G401.6 (cell line): Measurements from ENCODE around the gene KANSL1.
"Not testable (repeated sequence)": the region's sequence is repeated elsewhere in the genome, so short reads cannot be mapped to it uniquely, and the experiment has no call there.

ENCODE experiments used
- FAIRE-seq: peaks from 2 replicates; lab custom pipeline; 2012; peaks lifted over from hg19 to GRCh38; lab: Jason Lieb, UNC

KANSL1 gene

DNA sequence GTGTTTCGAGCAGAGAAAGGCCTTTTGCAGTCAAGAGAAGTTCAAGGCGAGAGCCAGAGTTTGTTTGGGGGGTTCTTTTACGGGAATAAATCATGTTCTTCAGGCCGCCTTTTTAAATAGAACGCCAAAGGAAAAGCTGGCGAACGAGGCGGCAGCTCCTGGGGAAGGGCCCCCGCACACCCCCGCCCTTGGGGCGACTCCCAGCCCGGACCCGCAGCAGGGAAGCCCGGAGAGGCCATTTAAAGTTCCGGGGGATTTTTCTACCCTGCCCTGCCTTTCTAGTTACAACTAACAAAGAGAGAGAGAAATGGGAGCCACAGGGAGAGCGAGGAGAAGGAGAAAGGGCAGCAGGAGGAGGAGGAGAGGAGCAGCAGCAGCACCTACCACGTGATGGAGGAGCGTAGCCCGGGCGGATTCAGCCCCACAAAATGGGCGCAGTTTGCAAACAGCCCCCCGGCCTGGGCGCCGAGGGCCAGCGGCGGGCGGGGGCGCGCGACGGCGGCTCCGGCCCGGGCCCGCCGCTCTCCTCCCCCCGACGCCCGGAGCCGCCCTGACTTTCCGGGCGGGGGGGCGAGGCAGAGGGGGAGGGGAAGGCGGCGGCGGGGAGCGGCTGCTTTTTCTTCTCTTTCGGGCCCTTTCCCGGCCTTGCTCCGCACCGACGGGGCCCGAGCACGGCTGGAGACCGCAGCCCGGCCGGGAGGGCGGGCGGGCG is 634 bp downstream of the KANSL1 start:
- FAIRE-seq, result no peak

DNA sequence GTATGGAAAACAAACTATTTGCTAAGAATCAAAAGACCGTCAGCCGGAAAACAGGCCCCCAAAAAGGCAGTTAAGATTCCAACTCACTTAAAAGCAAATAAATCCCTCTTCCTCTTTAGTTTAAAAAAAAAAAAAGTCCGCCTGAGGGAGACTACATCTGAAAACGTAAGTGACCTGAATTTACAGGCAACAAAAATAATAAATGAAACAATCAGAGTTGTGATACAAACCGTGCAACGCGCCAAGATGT is 1.1 kb downstream of the KANSL1 start:
- no peak for FAIRE-seq

DNA sequence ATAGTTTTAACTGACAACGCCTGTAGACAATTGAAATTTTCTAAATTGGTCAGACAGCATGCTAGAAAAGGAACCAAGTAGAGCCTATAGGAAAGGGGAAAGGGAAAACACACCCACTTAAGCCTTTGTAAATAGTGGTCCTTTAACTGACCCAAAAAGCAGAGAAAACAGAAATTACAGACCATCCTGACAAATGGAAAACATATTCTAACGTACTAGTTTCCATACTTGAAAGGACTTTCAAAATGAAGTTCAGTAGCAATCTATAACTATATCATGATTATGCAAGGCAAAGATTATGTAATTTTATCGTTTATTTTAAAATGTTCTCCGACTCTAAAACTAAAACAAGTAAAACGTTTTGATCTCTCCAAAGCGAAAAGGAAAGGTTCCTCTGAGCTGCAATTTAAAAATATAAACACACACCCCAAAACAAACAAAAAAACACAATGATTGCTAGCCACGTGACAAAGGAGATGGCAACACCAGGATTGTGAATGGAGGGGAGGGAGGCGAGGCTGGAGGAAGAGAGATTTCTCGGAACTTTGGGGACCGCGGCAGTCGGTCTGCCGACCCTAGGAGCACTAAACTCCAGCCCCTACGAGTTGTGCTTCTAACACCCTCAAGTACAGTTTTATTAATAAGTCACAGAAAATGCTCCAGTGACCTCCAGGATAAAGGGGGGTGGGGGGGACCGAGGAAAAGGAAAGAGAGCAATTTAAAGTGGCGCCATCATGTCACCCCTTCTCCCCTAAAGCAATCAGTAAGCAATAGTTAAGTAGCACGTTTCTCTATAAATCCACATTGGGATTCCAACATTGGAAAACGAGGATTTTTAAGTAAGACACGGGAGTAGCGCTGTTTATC is 1.7 kb downstream of the KANSL1 start:
- FAIRE-seq, result no peak

DNA sequence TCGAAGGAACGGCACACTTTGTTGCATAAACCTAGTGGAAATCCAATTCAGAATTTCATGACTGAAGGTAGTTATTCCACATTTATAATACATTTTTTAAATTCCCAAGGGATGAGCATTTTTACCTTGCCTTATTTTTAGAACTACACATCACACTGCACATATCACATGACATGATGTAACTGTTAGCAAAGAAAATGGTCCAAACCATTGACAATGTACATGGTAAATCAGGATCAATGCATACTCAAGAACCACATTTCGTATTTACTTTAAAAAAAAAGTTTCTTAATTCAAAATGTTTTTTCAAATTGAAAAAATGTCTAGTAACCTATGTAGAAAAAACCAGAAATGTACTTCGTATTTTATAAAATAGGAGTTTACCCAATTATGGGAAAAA is 2.5 kb downstream of the KANSL1 start:
- FAIRE-seq, result peak; percentile 6

DNA sequence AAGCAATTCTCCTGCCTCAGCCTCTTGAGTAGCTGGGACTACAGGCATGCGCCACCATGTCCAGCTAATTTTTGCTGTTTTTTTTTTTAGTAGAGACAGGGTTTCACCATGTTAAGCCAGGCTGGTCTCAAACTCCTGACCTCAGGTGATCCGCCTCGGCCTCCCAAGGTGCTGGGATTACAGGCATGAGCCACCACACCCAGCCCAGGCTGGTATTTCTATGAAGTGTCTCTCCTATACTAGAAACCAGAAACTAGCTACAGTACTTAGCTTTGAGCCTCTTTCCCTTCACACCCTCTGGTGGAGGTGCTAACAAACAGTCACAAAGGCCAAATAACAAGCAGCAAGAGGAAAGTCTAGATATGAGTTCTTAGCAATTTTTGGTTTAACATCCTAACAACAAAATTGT is 6.4 kb downstream of the KANSL1 start:
- FAIRE-seq, result peak; percentile 78

DNA sequence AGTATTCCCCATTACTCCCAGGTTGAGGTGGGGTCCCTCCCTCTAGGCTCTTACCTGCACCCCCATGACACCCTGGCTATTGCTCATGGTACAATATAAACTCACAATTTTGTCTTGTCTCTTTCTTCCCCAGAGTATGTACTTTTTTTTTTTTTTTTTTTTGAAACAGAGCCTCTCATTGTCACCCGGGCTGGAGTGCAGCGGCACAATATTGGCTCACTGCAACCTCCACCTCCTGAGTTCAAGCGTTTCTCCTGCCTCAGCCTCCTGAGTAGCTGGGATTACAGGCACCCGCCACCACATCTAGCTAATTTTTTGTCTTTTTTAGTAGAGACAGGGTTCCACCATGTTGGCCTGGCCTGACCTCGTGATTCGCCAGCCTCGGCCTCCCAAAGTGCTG is 8.5 kb downstream of the KANSL1 start:
- no peak for FAIRE-seq

DNA sequence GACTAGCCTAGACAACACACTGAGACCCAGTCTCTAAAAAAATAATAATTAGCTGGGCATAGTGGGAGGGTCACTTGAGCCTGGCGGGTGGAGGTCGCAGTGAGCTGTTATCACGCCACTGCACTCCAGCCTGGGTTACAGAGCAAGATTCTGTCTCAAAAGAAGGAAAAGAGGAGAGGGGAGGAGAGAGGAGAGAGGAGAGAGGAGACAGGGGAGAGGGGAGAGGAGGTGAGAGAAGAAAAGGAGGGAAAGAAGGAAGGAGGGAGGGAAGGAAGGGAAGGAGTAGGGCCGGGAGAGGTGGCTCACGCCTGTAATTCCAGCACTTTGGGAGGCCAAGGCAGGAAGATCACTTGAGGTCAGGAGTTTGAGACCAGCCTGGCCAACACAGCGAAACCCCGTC is 9.8 kb downstream of the KANSL1 start:
- FAIRE-seq, result not testable (repeated sequence)

DNA sequence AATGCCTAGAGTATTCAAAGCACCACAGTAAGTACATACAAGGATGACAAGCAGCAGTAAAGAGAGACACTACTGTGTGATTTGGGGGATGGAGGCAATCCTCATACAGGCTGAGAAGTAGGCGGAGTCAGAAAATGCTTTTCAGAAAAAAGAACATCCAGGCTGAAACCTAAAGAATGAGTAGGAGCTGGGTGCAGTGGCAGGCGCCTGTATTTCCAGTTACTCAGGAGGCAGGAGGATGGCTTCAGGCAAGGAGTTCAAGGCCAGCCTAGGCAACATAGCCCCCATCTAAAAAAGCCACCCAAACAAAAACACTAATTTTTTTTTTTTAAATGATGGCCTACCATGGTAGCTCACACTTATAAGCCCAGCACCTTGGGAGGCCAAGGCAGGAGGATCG is 10.3 kb downstream of the KANSL1 start:
- no peak for FAIRE-seq

DNA sequence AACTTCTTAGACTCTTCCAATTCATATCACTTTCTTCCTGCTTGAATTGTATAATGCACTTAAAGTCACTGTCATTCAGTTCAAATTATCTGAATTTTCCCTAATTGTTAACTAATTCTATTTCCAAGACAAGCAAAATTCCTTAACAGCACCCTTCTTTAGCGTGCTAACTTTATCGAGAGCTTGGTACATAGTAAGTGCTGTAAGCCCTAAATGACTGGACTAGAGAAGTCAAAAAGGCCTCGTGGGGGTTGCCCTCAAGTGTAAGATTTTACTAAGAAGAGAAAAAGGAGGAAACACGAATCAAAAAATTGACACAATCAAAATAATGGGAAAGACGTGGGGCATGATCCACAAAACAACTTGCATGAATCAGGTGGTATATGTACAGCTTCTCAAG is 11.3 kb downstream of the KANSL1 start:
- no peak for FAIRE-seq

DNA sequence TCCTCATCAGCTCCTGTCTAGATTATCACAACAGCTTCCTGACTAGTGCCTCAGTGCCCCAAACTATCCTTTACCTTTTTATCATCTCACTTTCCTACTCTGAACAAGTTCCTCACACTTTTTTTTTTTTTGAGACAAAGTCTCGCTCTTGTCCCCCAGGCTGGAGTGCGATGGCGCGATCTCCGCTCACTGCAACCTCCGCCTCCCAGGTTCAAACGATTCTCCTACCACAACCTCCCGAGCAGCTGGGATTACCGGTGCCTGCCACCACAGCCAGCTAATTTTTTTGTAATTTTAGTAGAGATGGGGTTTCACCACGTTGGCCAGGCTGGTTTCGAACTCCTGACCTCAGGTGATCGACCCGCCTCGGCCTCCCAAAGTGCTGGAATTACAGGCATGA is 11.9 kb downstream of the KANSL1 start:
- FAIRE-seq, result not testable (repeated sequence)

DNA sequence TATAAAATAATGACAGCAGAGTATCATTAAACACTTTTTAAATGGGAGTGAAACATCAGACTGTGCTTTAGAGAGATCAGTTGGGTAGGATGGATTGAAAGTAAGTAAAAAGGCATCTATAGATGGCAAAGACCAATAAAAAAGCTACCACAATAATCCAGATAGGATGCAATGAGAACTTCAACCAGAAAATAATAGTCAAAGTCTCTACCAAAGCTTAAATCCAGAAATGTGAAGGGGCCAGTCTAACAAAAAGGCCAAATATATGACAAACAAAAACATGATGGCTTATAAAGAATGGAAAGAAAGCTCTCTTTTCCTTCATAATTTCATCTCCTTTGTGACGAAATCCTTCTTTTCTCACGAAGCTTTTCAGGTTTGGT is 12.3 kb downstream of the KANSL1 start:
- FAIRE-seq, result no peak

DNA sequence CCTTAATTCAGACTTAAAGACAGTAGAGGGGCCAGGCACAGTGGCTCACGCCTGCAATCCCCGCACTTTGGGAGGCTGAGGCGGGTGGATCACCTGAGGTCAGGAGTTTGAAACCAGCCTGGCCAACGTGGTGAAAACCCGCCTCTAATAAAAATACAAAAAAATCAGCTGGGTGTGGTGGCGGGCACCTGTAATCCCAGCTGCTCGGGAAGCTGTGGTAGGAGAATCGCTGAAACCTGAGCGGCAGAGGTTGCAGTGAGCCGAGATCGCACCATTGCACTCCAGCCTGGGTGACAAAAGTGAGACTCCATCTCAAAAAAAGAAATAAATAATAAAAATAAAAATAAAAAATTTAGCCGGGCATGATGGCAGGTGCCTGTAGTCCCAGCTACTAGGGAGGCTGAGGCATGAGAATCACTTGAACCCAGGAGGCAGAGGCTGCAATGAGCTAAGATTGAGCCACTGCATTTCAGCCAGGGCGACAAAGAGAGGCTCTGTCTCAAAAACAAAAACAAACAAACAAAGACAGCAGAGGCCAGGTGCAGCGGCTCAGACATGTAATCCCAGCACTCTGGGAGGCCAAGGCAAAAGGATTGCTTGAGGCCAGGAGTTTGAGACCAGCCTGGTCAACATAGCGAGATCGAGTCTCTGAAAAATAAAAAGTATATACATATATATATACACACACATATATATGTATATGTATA is 12.9 kb downstream of the KANSL1 start:
- not testable (repeated sequence) for FAIRE-seq

DNA sequence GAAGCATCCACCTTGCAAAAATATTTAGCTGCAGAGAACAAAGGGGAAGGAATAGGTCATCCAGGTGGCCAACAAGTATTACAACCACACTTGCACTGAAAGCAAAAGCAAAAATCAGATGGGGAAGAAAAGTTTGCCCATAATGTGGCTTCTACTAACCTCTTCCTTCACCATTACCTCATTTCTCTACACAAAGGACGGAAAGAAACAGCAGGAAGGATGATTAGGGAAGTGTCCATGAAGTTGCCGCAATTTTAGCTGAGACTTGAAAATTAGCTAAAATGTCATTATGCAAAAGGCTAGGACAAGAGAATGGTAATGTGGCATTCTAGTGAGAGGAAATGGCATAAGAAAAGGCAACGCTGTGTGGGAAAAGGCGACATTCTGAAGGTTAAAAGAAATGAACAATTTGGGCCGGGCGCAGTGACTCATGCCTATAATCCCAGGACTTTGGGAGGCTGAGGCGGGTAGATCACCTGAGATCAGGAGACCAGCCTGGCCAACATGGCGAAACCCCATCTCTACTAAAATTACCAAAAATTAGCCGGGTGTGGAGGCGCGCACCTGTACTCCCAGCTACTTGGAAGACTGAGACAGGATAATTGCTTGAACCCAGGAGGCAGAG is 13.7 kb downstream of the KANSL1 start:
- FAIRE-seq, result no peak

DNA sequence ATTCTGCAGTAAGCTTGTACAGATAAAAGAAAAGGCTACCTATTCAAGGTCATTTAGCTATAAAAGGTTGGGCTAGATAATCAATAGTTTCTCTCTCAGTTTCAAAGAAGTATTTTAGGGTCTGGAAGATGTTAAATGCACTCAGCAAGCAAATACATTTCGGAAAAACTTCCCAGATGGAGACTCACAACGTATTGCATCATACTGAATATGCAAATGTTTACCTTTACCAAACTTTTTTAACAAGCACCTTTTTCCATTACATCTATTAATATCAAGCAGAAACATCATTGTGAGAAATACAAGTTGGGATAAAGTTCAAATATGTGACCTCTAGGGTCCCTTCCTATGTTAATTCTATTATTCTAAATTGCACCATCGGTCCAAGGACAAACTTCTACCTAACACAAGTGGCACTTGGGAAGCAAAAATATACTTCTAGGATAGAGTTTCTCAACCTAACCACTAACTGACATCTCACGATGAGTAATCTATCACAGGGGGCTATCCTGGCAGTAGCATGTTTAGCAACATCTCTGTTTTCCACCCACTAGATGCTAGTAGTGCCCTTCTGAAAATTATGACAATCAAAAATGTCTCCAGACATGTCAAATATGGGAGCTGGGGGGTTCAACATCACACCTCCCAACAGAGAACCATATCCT is 14.5 kb downstream of the KANSL1 start:
- no peak for FAIRE-seq

DNA sequence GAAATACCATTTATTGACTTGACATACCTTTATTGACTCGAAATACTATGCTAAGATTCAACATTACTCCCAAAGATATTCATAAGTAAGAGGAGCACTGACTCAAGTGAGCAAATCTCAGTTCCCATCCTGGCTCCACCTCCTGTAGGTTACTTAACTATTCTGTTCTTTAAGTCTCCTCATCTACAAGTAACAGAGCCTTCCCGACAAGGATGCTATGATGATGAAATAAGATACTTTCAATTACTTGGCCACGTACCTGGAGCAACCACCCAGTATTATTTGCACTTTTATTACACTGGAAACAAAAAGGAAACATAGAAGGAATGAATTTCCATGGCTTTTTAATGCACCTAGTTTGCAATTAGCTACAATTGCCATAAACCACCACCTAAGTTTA is 16.3 kb downstream of the KANSL1 start:
- no peak for FAIRE-seq

DNA sequence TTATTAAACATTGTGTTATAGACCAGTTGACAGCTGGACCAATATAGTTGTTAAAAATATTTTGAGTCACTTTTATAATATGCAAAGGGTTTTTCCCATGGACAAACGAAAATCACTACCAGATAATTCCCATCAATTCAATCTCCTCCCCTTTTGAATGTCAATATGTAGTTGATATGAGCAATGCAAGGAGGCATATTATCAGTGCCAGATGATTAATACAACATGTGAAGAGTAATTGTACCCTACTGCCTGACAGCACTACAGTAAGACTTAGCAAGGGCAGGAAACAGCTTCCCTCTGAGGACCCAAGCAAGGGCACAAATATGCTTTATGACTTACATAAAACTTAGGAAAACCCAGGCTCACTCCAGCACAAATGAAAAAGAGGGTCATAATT is 17.3 kb downstream of the KANSL1 start:
- FAIRE-seq, result no peak

DNA sequence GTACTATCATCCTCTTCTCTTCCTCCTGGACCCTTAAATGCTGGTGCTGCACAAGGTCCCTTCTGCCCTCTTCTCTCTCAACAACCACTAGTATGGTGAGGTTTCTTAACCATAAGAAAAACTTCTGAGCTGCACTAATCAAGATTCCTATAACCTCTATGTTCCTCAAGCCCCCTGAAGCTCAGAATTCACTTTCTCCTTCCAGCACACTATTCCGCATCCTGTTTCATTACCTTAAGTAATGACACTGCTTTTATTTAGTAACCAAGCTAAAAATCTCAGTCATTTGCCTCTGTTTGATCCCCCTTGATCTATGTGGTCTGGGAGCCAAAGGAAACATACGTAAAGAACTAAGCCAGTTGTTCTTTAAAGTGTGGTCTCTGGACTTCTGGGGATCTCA is 20.1 kb downstream of the KANSL1 start:
- no peak for FAIRE-seq

DNA sequence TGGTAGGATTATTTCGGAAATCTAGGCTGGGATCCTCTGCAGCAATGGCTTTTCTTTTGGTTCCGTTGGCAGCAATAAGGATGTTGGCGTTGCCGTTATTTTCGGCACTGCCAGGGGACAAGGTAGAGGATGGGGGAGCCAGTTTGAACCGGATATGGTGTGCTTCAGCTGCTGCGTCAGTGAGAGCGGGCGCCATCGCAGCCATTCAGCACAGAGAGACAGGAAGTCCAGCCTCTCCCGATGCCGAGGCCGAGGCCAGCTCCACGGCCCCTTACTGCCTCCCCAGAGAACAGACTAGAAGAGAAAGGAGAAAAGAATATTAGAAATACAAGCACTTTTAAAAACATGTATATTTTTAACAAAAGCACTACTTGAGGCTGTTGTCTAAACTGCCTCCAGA is 21.3 kb downstream of the KANSL1 start:
- FAIRE-seq, result no peak

DNA sequence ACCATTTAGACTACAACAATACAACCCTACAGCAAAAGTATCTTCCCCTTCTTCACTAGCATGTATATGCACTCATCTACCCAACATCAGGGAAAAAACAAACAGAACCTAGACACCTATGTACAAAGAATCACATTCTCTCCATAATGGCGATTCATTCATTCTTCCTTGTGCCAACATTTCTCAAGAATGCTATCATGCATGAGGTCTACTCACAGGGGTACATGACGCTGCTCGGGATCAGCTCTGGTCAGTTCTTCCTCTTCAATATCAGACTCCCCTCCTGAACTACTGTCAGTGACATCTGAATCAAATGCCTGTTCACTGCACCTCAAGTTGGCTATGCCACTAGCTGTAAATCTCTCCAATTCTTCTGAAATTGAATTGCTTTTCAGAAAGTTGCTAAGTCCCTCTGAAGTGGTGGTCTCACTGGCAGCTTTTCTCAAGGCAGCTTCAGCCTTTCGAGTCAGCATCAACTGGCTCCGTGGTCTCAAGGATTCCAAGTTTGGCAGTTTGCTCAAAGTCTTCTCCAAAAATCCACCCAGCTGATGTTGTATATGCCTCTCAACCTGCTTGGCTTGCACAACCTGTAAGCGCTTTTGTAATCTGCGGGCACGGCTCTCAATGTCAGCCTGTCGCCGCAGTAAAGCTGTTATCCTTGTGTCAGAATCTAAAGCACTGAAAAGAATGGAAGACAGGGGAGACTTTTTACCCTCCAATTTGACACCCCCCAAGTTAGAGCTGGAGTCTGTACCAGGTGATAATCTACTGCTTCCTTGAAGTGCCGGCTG is 22.4 kb downstream of the KANSL1 start:
- no peak for FAIRE-seq

DNA sequence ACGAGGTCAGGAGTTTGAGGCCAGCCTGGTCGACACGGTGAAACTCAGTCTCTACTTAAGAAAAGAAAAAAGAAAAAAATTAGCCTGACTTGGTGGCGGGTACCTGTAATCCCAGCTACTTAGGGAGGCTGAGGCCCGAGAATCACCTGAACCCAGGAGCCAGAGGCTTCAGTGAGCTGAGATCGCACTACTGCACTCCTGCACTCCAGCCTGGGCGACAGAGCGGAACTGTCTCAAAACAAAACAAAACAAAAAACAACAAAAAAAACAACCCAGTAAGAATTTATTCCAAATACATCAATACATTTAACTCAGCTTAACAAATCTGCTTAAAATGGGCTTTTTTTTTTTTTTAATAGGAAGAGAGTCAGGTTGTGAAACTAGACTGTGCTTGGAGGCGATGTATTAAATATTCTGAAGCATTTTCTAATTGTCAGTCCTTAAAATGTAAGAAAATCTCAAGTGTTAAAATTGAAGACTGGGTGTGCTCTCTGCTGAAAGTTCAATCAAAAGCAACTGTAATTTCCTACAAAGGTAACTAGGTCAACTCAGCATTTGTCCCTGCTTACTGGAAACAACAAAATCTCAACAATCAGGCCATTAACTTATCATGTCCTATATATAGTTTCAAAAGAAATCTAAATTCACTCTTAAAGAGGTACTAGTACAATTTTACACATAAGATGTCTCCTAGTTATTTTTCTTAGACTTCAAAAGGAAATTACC is 23.2 kb downstream of the KANSL1 start:
- FAIRE-seq, result no peak
